GM18870 (cell line): ENCODE results near the gene SLC39A10.
"Not testable (repeated sequence)": the region's sequence is repeated elsewhere in the genome, so short reads cannot be mapped to it uniquely, and the experiment has no call there.

ENCODE experiments used
- ATAC-seq: cut with Tn5 transposase; IDR thresholded peaks from one replicate; pipeline ENCODE4 v1.9.1; 2021; ENCODE audit warnings: moderate library complexity; ENCODE audit not compliant: unreplicated experiment

The SLC39A10 gene

DNA sequence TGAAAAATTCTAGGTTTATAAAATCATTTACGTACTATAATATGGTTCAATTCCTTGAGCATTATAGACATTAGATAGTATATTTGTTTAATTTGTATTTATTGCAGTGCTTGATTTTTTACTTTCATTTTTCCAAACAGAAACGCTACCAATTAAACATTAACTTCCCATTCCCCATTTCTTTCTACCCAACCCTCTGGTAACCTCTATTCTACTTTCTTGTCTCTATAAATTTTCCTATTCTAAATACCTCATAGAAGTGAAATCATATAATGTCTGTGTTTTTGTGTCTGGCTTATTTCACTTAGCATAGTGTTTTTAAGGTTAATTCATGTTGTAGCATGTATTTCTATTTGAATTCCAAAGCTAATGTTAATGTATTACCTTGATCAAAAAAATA lies 11.6 kb upstream of the SLC39A10 start:
- no peak for ATAC-seq

DNA sequence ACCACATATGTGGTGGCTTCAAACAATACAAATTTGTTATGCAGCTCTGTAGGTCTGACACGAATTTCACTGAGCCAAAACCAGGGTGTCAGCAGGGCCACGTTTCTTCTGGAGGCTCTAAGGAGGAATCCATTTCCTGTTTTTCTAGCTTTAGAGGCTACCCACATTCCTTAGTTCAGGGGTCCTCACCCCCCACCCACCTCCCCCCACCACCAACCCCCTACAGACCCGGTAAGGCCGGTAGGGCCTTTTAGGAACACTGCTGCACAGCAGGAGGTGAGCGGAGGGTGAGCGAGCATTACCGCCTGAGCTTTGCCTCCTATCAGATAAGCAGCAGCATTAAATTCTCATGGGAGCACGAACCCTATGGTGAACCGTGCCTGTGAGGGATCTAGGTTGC lies 10.6 kb upstream of the SLC39A10 start:
- no peak for ATAC-seq

DNA sequence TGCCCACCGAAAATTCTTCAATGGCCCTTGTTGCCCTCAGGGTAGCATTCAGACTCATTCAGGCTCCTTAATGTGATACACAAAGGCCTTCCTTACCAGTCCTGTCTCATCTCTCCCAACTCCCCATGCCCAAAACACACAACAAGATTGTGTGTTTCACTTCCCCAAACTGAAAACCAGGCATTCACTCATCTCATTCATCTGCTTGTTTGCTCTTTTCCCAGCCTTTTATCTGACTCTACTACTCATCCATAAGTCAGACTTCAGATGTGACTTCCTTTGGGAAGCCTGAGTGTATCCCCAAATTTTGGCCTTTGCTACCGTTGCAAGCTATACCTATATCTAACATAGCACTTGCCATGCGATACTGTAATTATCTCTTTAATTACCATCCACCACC lies 9.7 kb upstream of the SLC39A10 start:
- no peak for ATAC-seq

DNA sequence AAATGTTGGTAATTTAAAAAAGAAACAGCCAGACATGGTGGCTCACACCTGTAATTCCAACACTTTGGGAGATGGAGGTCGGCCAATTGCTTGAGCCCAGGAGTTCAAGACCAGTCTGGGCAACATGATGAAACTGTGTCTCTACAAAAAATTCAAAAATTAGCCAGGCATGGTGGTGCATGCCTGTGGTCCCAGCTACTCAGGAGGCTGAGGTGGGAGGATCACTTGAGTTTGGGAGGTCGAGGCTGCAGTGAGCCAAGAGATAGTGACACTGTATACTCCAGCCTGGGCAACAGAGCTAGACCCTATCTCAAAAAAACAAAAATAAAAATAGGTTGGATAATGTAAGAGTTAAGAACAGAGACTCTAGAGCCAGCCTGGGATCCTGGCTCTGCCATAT lies 8.7 kb upstream of the SLC39A10 start:
- ATAC-seq = not testable (repeated sequence)

DNA sequence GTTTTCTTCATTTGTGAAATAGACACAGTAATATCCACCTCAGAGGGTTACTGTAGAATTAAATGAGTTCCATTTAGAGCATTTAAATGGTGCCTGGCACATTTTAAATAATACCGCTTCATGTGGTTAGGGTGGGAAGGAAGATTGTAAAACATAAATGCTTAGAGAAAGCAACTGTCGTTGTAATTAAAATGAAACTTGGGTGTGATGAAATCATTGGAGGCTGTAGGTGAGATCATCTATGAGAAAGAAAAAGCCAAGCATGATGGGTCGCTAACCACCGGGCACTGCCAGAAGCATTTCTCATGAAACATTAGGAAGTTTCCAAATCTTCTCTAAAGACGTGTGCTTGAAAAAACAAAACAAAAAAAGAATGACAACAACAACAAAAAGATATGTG lies 8.2 kb upstream of the SLC39A10 start:
- ATAC-seq = no peak

DNA sequence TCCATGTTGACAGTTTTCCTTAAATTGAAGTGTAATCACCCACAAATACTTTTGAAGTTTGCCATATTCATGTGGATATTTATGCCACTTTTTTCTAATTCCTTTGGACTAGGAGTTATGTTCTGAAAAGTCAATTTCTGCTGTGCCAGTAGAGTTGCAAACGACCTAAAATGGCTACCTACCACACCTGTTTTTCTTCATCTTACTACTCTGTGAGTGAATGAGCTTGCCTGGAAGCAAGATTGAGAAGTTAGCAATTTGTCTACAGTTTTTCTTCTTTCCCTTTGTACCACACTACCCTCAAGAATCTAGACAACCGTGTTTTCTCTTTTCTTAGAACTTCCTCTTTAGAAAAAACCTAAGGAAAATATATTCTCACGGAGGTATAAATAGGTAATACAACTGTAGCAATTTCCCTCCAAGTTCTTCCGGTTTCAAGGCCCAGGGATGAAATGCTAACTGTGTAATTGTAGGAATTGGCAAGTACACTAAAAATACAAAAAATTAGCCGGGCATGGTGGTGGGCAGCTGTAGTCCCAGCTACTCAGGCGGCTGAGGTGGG lies 7.3 kb upstream of the SLC39A10 start:
- ATAC-seq = peak; percentile 17

DNA sequence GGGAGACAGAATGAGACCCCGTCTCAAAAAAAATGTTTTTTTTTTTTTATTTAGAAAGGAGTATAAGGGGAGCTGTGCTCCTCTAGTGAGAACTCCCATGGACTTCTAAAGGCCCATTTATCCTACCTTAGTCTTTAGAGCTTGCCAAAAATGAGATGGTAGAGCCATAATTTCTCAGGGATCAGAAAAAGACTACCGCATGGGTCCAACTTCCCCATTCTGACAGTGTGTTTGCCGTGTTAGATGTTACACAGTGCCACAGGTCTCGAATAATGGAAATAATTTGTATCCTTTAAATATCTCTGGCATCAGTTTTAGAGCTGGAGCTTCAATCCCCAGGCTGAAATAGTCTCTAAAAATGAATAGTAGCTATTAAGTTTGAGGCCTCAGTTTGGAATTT lies 6.0 kb upstream of the SLC39A10 start:
- no peak for ATAC-seq

DNA sequence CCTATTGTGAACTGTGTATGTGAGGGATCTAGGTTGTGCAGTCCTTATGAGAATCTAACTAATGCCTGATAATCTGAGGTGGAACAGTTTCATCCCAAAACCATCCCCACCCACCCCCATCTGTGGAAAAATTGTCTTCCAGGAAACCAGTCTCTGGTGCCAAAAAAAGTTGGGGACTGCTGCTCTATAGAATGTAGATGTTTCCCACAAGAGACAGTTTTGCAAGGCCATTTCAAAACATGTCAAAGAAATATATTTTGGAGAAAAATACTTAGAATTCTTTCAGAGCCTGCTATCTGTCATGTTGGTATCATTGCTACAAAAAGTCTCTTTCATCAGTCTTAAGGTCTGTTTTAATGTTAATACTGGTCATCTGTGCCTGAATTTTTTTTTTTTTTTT lies 4.1 kb upstream of the SLC39A10 start:
- ATAC-seq = no peak

DNA sequence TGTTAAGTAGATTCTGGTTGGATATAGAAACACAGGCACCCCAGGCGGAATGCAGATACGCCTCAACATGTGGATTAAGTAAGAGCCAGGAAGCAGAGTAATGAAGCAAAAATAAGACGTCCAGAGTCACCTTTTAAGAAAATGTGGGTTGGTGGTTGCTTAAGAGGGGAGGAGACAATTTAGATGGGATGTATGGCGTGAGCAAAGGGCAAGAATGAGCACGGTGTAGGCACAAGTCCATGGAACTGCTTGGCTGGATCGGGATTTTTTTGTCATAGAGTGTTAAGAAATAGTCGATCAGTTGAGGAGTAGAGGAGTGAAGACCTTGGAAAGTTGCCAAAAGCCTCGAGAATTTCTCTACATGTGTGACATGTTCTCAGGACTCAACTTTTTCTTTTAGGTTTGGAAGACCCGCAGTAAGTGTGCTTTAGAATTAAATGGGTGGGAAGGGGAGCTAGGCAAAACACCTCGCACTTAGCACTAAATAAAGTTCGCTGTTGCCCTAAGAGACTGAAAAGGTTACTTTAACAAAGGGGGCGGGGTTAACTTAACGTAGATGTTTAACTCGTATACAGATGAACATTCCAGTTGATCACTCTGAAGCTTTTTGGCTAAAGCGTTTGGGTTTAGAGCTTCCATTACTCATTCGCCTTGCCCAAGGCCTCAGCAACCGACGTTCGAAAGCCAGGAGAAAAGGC lies 716 bp upstream of the SLC39A10 start:
- ATAC-seq = no peak

DNA sequence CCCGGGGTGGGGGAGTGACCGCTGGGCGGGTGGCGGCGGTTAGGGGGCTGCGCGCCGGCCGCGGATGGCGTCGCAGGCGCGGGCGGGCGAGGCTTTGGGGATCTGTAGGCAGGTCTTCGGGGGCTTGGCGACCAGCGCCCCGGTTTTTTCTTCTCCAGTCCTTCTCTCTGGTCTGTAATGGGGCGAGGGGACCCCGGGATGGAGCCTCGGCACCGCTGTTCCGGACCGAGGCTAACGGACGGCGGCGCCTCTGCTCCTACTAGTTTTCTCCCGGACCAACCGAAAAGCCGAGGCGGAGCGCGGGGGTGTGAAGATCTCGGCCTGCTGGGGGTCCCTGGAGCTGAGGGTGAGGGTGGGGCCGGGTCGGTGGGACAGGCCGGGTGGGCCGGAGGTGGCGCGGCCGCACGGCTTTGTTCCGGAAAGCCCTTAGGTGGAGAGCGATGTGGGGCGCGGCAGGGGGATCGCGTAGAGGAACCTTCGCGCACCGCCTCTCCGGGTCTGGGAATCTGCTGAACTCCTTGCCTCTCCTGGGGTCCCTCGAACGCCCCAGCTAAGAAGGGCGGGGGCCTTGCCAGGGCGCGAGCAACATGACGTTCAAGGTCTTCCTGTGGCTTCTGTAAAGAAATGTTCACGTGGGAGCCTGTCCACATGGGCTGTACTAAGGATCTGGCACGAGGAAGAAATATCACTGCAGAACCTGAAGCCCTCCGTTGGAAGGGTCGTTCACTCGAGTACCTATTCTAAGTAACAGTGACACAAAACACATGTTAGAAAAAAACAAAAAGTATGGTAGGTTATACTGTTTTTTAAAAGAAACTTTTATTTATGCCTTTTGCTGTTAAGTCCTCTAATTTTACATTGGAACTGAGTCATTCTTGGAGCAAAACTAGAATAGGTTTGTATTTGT lies 861 bp downstream of the SLC39A10 start:
- ATAC-seq = peak; percentile 20

DNA sequence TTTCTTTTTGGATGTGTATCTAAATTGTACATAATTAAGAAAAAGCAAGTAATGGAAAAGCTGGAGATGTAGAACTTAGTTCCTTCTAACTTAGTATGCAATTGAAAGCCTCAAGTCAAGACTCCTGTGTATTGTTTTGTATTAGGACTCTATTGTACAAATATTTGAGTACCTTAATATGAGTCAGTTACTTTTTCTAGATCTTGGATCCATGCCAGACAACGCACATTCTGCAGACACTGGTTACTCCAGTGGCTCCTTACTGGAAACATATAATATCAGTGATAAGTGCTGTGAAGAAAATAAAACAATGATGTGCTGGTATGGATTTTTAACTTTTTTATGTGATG lies 1.5 kb downstream of the SLC39A10 start:
- no peak for ATAC-seq

DNA sequence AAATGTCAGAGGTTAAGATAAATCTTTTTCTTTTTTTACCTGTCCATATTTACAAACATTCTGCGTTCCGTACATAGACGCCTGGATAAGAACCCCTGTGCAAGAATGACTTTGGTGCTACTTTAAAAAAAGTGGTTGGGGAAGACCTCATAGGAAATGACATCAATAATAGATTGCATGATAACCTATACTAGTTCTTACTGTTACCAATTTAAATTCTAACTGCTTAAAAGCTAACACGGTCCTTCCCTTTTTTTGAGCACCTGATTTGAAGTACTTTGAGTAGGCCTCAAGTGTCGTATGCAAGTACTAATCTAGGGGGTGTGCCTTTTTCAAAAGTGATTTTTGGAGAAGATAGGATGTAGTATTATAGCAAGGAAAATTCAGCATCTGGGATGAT lies 2.1 kb downstream of the SLC39A10 start:
- no peak for ATAC-seq

DNA sequence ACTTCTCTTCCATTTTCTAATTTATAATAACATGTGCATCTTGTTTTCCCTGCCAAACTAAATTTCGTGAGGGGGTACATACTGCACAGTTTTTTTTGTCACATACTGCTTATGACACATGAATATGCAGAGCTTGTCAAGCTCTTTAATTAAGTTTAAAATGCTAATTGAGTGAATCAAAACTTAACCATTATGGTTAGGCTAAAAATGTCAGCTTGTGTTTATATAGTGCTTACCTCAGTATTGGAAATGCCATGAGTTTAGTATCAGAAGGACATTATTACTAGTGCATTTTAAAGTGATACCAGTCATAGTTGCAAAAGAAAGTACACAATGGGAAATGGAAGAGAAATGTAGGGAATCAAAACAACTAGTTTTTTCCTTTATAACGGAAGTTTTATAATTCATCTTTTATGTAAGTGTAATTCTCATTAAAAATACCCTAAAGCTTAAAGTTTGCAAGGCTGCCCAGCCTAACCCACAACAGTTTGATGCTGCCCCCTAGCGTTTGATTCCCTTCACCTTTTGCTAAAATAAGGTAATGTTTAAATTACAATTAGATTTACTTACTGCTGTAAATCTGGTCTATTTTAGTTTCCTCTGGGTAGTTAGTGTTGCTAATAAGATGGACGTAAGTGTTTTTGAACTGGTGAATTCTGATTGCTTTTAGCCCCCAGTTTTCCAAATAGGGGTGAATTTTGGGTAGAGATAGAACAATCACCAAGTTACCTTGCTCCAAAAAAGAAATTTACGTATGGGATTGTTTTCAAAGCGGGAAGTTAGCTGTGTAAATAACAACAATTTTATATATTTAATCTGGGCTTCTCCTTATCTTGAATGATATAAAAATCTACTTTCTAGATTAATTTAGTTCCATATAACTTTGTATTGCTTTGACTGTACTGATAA lies 3.2 kb downstream of the SLC39A10 start:
- peak; percentile 16 for ATAC-seq

DNA sequence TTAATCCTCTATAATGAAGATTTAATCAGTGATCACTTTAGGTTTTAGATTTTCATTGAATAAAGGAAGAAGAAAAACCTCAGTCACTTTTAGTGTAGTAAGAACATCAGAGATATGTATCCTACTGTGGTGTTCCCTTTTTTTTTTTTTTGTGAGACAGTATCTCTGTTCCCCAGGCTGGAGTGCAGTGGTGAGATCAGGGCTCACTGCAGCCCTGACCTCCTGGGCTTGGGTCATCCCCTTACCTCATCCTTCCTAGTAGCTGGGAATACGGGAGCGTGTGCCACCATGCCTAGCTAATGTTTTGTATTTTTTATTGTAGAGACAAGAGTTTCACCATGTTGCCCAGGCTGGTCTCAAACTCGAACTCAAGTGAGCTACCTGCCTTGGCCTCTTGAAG lies 5.1 kb downstream of the SLC39A10 start:
- ATAC-seq = no peak

DNA sequence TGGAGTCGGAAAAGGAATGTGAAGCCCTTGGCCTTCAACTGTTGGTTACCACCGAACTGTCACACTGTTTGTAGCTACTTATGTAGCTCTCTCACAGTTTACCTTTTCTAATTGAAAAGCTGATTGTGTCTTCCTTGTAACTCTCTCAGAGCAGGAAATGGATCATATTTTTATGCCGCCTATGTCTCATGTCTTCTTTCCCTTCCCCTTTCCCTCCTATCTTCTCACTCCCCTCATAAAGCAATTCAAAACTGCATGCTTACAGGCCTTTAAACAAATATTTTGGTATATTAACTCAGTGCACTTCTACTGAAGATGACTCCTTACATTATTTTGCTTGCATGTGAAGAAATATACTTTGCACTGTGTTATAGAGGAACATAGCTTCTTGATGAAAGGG lies 6.0 kb downstream of the SLC39A10 start:
- no peak for ATAC-seq

DNA sequence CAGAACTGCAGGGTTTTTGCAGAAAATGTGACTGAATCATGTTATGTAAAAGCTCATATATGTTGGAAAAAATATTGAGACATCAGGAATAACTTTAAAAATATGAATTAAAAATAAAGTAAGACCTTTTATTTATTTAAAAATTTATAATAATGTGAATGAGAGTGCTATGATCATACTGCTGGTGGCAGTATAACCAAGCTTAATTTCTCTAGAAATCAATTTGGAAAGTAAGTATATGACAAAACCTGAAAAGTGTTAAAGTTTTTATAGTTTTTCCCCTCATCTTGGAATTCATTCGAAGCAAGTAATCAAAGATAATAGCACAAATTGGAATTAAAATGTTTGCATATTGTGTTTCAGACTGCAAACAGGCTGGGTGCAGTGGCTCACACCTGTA lies 7.5 kb downstream of the SLC39A10 start:
- no peak for ATAC-seq

DNA sequence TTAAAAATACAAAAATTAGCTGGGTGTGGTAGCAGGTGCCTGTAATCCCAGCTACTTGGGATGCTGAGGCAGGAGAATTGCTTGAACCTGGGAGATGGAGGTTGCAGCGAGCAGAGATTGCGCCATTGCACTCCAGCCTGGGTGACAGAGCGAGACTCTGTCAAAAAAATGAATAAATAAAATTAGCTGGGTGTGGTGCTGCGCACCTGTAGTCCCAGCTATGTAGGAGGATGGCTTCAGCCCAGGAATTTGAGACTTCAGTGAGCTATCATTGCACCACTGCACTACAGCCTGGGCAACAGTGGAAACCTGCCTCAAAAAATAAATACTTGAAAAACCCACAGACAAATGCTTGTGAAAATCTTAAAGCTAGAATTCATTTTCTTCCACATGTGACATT lies 8.1 kb downstream of the SLC39A10 start:
- not testable (repeated sequence) for ATAC-seq

DNA sequence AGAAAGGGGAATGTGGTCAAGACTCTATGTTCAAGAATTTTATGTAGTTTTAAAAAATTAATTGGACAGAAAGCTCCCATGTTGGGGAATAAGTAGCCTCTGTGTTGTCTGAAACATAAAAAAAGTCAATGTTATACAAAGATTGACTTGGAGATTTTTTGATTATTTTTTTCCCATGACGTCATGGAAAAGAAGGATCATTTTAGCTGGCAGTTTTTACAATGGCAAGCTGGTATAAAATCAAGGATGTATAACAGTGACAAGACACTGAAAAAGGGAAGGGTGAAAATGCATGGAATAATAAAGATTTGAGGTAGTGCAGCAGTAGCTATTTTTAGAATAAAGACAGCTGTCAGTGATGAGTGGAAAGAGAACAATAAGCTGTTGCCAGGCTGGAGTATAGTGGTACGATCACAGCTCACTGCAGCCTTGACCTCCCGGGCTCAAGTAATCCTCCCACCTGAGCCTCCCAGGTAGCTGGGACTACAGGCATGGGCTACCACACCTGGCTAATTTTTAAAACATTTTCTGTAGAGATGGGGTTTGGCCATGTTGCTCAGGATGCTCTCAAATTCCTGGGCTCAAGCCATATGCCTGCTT lies 9.2 kb downstream of the SLC39A10 start:
- ATAC-seq = no peak

DNA sequence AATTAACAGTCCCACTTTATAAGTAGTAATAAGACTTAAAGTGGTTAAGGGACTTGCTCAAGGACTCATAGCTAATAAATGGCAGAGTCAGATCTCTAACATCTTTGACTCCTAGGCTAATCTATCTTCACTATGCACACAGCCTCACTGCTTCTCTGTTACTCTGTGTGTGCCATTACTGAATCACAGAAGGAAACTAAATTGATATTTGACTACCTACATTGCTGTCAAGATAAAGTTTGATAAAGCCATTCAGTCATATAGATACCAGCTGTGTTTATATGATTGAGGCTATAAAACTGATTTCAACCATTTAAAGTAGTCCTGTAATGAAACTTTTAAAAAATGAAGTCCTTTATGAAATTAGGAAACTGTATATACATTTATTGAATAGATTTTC lies 10.9 kb downstream of the SLC39A10 start:
- no peak for ATAC-seq

DNA sequence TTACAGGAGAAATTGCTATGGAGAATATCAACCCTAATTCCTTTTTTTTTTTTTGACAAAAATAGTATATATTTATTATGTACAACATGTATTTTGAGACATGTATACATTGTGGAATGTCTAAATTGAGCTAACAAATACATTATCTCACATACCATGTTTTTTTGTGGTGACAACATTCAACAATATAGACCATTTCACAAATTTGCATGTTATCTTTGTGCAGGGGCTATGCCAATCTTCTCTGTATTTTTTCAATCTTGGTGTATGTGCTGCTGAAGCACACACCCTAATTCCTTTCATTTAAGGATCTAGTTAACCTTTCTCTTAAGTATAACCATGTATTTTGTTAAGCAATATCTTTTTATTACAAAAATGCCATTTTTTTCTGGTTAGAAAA lies 13.2 kb downstream of the SLC39A10 start:
- no peak for ATAC-seq

DNA sequence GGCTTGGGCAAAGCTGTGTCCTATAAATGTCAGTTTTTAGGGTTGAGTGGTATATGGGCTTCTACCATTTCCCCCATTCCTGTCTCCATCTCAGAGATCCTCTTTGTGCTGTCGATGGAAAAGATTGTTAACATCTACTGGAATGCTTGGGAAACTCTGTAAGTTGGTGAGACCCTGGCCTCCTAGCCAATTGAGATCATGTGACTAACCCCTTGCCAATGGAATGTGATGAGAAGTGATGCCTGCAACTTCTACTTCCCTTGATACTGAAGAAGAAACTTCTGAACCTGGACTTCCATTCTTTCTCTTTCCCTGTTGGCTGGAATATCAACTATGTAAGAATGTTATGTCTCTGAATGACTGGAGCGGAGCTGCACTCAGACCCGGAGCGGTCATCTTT lies 14.5 kb downstream of the SLC39A10 start:
- ATAC-seq = no peak
